HG03558 (cell line): Measurements from ENCODE around the gene ANKRD12.

Experiments
- ATAC-seq: cut with Tn5 transposase; IDR thresholded peaks from one replicate; pipeline ENCODE4 v1.9.1; 2021; ENCODE audit warnings: moderate number of reproducible peaks; ENCODE audit not compliant: unreplicated experiment; ENCODE audit errors: extremely low read depth

ANKRD12 gene

DNA sequence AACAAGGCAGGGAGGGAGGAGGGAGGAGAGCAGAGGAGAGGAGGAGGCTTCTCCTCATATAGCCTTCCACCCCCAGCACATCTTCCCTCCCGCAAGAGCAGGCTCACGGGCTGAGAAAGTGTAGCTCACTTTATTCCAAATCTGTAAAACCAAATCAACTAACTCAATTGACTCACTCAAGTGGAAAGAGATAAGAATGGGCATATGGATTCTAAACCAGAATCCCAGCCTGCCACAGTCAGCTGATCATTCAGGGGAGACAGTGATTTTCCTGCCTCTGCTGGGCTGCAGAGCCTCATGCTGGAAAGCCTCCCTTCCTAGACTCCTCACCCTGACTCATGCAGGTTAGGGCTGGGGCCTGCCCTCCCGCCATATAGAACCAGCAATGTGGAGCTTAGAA, 193.8 kb downstream of the ANKRD12 start:
- no peak for ATAC-seq

DNA sequence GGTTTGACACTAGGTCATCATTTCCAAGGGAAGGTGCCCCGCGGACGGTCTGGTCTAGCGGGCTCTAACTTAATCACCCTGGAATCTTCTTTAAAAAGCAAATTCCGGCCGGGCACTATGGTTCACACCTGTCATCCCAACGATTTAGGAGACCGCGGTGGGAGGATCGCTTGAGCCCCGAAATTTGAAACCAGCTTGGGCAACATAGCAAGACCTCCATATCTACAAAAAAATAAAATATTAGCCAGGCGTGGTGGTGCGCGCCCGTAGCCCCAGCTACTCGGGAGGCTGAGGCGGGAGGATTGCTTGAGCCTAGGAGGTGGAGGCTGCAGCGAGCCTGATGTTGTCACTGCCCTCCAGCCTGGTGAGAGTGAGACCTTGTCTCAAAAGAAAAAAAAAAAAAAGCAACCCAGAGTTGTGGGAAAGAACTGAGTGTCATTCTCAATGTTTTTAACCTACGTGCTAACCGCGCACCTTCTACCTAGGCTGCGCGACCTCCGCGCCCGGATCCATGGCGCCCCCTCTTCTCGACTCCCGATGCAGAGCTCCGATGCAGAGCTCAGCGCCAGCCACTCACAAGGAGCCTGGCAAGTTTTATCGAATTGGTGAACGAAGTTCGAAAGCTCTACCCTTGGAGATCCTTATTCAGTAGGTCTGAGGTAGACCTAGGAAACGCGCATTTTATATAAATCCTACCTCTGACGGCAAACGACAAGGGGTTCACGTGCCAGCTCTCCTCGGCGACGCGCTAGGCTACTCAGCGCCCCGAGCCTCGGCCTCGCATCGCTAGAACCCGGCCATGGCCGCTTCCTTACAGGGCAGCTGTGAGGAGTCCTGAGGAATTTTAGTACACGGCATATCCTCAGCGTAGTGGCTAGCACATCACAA, 197.1 kb downstream of the ANKRD12 start:
- ATAC-seq, result peak; percentile 28

DNA sequence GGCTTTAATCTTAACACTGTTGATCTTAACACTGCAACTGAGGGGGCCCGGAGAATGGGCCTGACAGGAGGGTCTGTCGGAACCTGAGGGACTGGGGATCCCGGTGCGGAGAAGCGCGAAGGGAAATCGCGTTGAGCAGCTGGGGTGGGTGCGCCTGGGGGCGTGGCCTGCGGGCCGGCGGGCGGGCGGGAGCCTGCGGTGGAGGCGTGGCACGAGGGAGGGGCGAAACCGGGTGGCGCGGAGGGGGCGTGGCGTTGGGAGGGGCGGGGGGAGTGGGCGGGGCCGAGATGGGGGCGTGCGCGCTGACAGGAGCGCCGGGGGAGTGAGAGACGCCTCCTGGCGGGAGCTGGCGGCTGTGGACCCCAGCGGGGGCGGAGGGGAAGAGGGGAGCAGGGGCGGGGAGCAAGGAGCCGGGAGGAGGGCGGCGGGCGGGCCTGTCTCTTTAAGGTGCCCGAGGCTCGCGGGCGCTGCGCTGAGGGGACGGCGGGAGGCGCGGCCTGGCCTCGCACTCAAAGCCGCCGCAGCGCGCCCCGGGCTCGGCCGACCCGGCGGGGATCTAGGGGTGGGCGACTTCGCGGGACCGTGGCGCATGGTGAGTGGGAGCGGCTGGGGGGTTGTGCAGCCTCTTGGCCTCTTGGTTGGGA, 197.9 kb downstream of the ANKRD12 start, which contains the start of gene TWSG1:
TWSG1 (plus strand) TSS at position 445 of the 644 bp plus-strand sequence. CDS start 2,457 bp downstream, outside the sequence.
- peak; percentile 42 for ATAC-seq

DNA sequence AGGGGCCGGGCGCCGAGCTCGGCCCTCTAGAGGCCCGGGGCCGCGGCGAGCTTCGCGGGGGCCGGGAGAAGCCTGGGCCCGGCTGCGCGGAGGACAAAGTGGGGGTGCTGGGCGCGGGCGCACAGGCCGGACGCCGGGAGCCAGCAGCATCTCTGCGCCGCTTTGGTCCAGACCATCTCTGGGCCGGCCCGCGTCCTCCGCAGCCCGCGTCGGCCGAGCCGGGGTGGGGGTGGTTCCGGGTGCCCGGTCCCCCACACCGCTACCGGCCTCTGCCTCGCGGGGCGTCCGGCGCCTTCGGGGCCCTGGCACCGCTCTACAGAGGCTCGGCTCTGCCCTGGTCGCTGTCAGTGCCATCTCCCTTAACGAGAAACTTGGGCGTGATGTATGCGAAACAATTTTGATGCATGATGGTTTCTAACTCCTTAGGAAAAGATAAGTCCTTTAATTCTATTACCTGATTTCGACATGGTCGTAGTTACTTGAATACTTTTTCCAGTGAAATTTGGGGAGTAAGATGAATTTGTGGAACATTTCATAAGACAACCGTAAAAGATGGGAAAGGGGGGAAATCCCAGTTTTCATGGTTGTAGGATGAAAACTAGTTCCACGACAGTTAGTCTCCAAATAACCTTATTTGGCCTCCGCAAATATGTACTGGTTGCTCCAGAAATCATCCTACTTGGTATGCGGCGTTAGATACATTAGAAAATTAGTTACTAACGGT, 198.6 kb downstream of the ANKRD12 start:
- peak; percentile 14 for ATAC-seq
